Testis (tissue), 3 donors: Measurements from ENCODE around the gene HSD17B12. TPM values are rescaled to one million over a fixed set of nuclear protein-coding genes. Genes with fewer than 3 reads are reported as not detected.

Source experiments
- DNase-seq: peaks from one replicate; pipeline ENCODE4 v3.0.0-alpha.2; 2019
- H3K27ac ChIP-seq, 2 donors: fragments of 200-600 bp; sonication (generic); one replicate each; pipeline ENCODE4 v1.5.1; 2019
- H3K27me3 ChIP-seq: fragments of 200-600 bp; sonication (generic); one replicate; pipeline ENCODE4 v1.5.1; 2019
- H3K36me3 ChIP-seq: fragments of 200-600 bp; sonication (generic); one replicate; pipeline ENCODE4 v1.5.1; 2017; ENCODE audit warnings: low read depth; ENCODE audit errors: missing control alignments
- H3K4me1 ChIP-seq: fragments of 200-600 bp; sonication (generic); one replicate; pipeline ENCODE4 v1.5.1; 2019
- H3K4me3 ChIP-seq, 2 donors: fragments of 200-600 bp; sonication (generic); one replicate each; pipeline ENCODE4 v1.5.1; 2017 to 2019
- H3K9me3 ChIP-seq: fragments of 200-600 bp; sonication (generic); one replicate; pipeline ENCODE4 v1.5.1; 2017
- POLR2A ChIP-seq: fragments of 450-650 bp; IDR thresholded peaks from one replicate; pipeline ENCODE4 v1.6.1; 2017; ENCODE audit warnings: antibody characterized with exemption, mild to moderate bottlenecking, moderate library complexity
- WGBS, 2 donors: methylation state at CpG; one replicate each; pipeline ENCODE4 v1.1.5; 2018; 5-methylcytosine and 5-hydroxymethylcytosine counted together
- intact Hi-C: fragments of 100-400 bp; cut with DNase I; formaldehyde crosslinking; loops from one replicate; pipeline ENCODE4 v1.15.1; 2023; ENCODE audit warnings: low total_unique reads
- polyA plus RNA-seq: library from polyadenylated mRNA; stranded (reverse); fragments of 350-450 nt; fragmentation: Illumina TruSeq; extraction: RNeasy Lipid Tissue Mini Kit (QIAGEN cat#74804); gene quantifications from one replicate; pipeline ENCODE4 v1.2.3, GENCODE V29; 2014; ENCODE audit warnings: low read depth, low replicate concordance; ENCODE audit not compliant: insufficient read depth
- total RNA-seq, 2 donors: library from RNA; depleted of rRNA; stranded (reverse); fragments of >200 nt; gene quantifications; one replicate each; pipeline ENCODE4 v1.2.3, GENCODE V29; 2016
- TF ChIP-seq, protein P1 (sequence below), 3 experiments: fragments of 450-650 bp in 2 of 3; fragments of 200-600 bp in 1 of 3; sonication (generic) in 1 of 3; IDR thresholded peaks; one replicate each; pipeline ENCODE4 v1.5.1; 2016 to 2019; ENCODE audit warnings: antibody characterized with exemption in 3 of 3, mild to moderate bottlenecking in 2 of 3, moderate library complexity in 1 of 3

HSD17B12 gene
- total and polyA plus RNA-seq, 3 donors from 2014 or later, result 59.6 to 113 (median 93.5) TPM

DNA sequence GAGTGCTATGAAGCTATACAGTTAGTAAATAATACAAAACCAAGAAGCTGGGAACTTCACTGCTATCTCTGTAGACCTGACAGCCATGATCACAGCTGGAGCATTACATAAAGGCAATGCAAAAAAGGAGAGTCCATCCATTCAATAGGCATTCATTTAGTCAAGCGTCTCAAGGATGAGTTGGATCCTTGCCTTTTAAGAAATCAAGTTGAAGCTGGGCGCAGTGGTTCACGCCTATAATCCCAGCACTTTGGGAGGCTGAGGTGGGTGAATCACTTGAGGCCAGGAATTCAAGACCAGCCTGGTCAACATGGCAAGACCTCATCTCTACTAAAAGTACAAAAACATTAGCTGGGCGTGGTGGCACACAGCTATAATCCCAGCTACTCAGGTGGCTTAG, 152.0 kb downstream of the HSD17B12 start:
- no peaks in the 10 kb centered on the region for H3K36me3 ChIP-seq
- no peaks in the 10 kb centered on the region for H3K4me1 ChIP-seq
- no peaks in the 10 kb centered on the region for H3K27me3 ChIP-seq
- no peaks in the 10 kb centered on the region for H3K9me3 ChIP-seq
- H3K4me3 ChIP-seq, result no peak overlapping the region
- no peak for DNase-seq
- no peak overlapping the region for H3K27ac ChIP-seq
- intact Hi-C loops, result no loop called here
- 93 to 97% methylated on average over 4 of the region's 4 CpGs for WGBS, 2 donors
- TF ChIP-seq POLR2A, result no peak
- TF ChIP-seq, protein P1, sequence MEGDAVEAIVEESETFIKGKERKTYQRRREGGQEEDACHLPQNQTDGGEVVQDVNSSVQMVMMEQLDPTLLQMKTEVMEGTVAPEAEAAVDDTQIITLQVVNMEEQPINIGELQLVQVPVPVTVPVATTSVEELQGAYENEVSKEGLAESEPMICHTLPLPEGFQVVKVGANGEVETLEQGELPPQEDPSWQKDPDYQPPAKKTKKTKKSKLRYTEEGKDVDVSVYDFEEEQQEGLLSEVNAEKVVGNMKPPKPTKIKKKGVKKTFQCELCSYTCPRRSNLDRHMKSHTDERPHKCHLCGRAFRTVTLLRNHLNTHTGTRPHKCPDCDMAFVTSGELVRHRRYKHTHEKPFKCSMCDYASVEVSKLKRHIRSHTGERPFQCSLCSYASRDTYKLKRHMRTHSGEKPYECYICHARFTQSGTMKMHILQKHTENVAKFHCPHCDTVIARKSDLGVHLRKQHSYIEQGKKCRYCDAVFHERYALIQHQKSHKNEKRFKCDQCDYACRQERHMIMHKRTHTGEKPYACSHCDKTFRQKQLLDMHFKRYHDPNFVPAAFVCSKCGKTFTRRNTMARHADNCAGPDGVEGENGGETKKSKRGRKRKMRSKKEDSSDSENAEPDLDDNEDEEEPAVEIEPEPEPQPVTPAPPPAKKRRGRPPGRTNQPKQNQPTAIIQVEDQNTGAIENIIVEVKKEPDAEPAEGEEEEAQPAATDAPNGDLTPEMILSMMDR (IDR thresholded peaks at IDR 0.05), result no peak

DNA sequence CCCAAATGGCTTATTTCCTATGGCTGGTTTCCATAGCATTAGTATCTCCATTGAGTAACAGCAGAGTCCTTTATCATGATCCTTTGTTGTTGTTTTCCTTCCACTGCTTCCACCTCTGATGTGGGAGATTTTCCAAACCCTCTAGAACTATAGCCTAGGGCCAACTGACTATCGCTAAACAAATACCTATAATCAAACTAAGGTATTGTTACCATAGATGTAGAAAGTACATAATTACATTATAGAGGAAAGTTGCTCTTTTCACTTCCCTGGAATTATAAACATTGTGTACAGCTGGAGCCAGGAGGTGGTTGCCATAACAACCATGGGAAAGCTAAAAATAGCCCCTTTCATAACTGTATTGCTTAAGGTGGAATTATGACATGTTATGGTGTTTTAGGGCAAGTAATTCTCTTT, 153.1 kb downstream of the HSD17B12 start:
- no peak for DNase-seq
- intact Hi-C loops, result no loop called here

DNA sequence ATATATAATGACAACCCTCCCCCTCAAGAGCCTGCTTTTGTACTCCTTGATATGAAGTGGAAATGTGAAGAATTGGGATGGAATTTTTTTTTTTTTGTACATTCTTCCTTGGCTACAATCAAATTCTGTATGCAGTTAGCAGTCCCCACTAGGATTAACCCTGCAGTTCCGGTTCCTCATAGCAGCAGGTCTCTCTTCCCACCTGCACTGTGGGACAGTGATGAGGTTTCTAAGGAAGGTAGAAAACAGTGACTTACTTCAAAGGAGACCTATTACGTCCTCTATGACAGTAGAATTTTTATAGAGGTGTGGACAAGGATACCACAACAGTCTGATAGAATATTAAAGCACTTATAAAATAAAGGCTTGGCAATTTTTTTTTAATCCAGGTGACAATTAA, 153.7 kb downstream of the HSD17B12 start:
- 90 to 91% methylated on average over 2 of the region's 2 CpGs for WGBS, 2 donors
- no peak for TF ChIP-seq POLR2A
- TF ChIP-seq, protein P1 (IDR thresholded peaks at IDR 0.05), result no peak
- no peak overlapping the region for H3K4me3 ChIP-seq
- H3K9me3 ChIP-seq, result no peaks in the 10 kb centered on the region
- no peaks in the 10 kb centered on the region for H3K4me1 ChIP-seq
- no peak overlapping the region for H3K27ac ChIP-seq
- intact Hi-C loops, result no loop called here
- DNase-seq, result no peak
- H3K27me3 ChIP-seq, result no peaks in the 10 kb centered on the region
- no peaks in the 10 kb centered on the region for H3K36me3 ChIP-seq

More for the DNA sequence above, 153.1 kb downstream of the HSD17B12 start:
- Histone ChIP-seq H3K27ac (no peak overlapping the region), H3K4me3 (no peak overlapping the region), H3K27me3 (no peaks in the 10 kb centered on the region), H3K36me3 (no peaks in the 10 kb centered on the region), H3K9me3 (no peaks in the 10 kb centered on the region), H3K4me1 (no peaks in the 10 kb centered on the region)
- WGBS, 2 donors, result 90 to 92% methylated on average over 1 of the region's 1 CpG
- TF ChIP-seq POLR2A, result no peak
- TF ChIP-seq, protein P1 (IDR thresholded peaks at IDR 0.05), result no peak

DNA sequence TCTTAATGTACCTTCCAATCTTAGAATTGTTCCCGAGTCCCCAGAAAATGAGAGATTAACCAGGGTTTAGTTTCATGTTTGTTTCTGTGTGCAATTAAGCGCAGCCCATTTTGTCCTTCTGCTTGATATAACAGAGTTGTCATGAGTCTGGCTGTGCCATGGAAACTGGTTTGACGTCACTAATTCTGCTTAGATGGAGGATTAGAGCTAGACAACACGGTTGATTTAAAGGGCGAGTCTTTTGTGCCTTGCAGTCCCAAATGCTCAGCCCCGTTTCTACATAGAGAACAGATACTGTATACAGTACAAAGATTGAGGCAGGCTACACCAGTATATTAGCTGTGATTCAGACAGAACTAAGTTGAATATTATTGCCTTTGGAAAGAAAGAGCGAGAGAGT, 154.6 kb downstream of the HSD17B12 start:
- WGBS, 2 donors, result 84 to 88% methylated on average over 7 of the region's 7 CpGs
- no peaks in the 10 kb centered on the region for H3K36me3 ChIP-seq
- DNase-seq, result no peak
- TF ChIP-seq POLR2A, result no peak
- TF ChIP-seq, protein P1 (IDR thresholded peaks at IDR 0.05), result no peak
- H3K27ac ChIP-seq, result no peak overlapping the region
- intact Hi-C loops, result no loop called here
- no peaks in the 10 kb centered on the region for H3K27me3 ChIP-seq
- H3K9me3 ChIP-seq, result no peaks in the 10 kb centered on the region
- no peak overlapping the region for H3K4me3 ChIP-seq
- no peaks in the 10 kb centered on the region for H3K4me1 ChIP-seq

DNA sequence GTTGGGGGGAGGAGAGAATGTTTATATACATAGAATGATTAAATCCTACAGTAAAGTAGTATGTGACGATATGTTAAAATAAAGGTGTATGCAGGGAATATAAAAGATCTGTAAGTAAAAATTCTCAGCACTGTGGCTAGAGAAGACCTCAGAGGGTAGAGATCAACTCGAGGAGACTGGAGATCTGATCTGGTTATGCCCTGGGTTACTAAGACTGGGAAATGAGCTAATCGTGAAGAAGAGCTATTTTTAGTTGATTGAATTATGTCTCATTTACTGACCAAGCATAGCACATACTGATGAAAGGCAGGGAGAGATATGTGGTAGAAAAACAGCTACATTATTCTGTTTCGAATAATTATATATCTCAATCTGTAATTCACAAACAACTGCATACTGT, 157.3 kb downstream of the HSD17B12 start:
- Histone ChIP-seq H3K27ac (no peak overlapping the region), H3K36me3 (no peaks in the 10 kb centered on the region), H3K4me1 (no peaks in the 10 kb centered on the region), H3K4me3 (no peak overlapping the region), H3K9me3 (no peaks in the 10 kb centered on the region), H3K27me3 (no peaks in the 10 kb centered on the region)
- TF ChIP-seq POLR2A, result no peak
- TF ChIP-seq, protein P1 (IDR thresholded peaks at IDR 0.05), result no peak
- intact Hi-C loops, result no loop called here
- WGBS, 2 donors, result 79 to 80% methylated on average over 4 of the region's 4 CpGs
- DNase-seq, result no peak
